ENCODE measurements around the gene PNPLA1.

Gene PNPLA1, protein sequence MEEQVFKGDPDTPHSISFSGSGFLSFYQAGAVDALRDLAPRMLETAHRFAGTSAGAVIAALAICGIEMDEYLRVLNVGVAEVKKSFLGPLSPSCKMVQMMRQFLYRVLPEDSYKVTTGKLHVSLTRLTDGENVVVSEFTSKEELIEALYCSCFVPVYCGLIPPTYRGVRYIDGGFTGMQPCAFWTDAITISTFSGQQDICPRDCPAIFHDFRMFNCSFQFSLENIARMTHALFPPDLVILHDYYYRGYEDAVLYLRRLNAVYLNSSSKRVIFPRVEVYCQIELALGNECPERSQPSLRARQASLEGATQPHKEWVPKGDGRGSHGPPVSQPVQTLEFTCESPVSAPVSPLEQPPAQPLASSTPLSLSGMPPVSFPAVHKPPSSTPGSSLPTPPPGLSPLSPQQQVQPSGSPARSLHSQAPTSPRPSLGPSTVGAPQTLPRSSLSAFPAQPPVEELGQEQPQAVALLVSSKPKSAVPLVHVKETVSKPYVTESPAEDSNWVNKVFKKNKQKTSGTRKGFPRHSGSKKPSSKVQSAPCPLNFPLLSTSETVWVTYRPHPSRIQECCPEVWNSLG

DNA sequence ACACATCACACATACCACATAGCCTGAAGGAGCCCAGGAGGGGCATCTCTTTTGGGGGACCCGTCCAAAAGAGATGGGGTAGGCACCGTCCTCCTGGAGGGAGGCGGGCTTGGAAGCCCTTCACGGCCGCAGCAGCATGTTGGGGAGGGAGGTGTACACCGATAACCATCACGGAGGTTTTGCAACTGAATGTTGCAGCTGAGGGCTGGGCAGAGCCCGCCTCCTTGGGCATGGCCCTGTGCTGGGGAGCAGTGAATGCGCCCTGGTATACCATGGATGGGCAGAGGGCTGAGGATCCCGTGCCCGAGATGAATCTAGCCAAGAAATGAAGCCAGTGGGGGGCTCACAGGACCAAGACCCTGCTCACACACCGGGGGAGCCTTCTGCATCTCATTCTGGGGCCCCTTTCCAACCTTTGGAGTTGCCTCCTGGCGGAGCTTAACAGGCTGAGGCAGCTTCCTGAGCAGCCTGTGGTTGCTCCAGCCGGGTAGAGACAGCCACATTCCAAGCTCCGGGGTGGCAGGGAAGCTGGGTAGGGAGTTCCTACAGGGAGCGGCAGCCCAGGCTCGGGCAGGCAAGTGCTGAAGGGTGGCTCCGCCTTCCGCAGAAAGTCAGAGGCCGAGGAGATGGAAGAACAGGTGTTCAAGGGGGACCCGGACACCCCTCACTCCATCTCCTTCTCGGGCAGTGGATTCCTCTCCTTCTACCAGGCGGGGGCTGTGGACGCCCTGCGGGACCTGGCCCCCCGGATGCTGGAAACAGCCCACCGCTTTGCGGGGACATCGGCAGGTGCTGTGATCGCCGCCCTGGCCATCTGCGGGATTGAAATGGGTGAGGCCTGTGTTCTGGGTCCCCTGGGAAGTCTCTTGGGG lies at the start of gene PNPLA1:
Gene PNPLA1 (plus strand): TSS at position 227 of the 872 bp plus-strand sequence. CDS start 400 bp downstream, at position 627.
- no peak within 1 kb of the TSS for H3K27ac ChIP-seq (ENCODE audit: low read depth, low read length)
- no peak within 1 kb of the TSS for H3K4me3 ChIP-seq (ENCODE audit: low read depth in 1 of 2, low read length in 2 of 2)
- H3K27me3 ChIP-seq (ENCODE audit: control insufficient read depth in 1 of 2, insufficient read depth in 2 of 2, low read length in 2 of 2) = peaks cover 0 to 8% of the 10 kb centered on the region in 2 donors
- H3K4me1 ChIP-seq (ENCODE audit: control insufficient read depth in 1 of 2, insufficient read depth in 2 of 2, low read length in 2 of 2) = peaks cover 0 to 7% of the 10 kb centered on the region in 2 donors
- H3K9me3 ChIP-seq (ENCODE audit: control insufficient read depth in 1 of 2, low read length in 2 of 2) = peaks cover 0 to 10% of the 10 kb centered on the region in 2 donors
- no peaks in the 10 kb centered on the region for H3K36me3 ChIP-seq (ENCODE audit: control insufficient read depth in 1 of 2, insufficient read depth in 2 of 2, low read length in 2 of 2)
- H3K9ac ChIP-seq (ENCODE audit: low read depth in 1 of 2, low read length in 2 of 2) = no peak within 1 kb of the TSS

DNA sequence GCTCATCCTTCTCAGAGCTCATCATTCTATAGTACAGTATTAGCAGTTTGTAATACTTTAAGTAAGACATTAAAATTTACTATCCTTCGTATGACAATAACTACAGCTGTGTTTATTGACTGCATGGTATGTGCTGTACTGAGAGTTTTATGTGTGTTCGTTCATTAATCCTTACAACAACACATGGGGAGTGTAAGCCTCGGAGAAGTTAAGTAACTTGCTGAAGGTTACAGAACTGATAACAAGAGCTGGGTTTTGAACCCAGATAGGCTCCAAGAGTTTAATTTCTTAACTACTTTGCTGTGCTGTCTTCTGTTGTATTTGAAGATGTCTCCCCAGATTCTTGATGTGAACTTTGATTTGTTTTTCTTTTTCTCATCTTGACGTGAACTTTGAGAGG lies 49.6 kb upstream of the PNPLA1 start:
- peaks cover 48 to 75% of the 10 kb centered on the region in 2 donors for H3K36me3 ChIP-seq (ENCODE audit: control insufficient read depth in 1 of 2, insufficient read depth in 2 of 2, low read length in 2 of 2)
- H3K27ac ChIP-seq (ENCODE audit: low read depth, low read length) = no peak overlapping the region
- H3K27me3 ChIP-seq (ENCODE audit: control insufficient read depth in 1 of 2, insufficient read depth in 2 of 2, low read length in 2 of 2) = no peaks in the 10 kb centered on the region
- no peak overlapping the region for H3K9ac ChIP-seq (ENCODE audit: low read depth in 1 of 2, low read length in 2 of 2)
- H3K4me1 ChIP-seq (ENCODE audit: control insufficient read depth in 1 of 2, insufficient read depth in 2 of 2, low read length in 2 of 2) = peaks cover 29 to 34% of the 10 kb centered on the region in 2 donors
- H3K9me3 ChIP-seq (ENCODE audit: control insufficient read depth in 1 of 2, low read length in 2 of 2) = no peaks in the 10 kb centered on the region
- H3K4me3 ChIP-seq (ENCODE audit: low read depth in 1 of 2, low read length in 2 of 2) = no peak overlapping the region

DNA sequence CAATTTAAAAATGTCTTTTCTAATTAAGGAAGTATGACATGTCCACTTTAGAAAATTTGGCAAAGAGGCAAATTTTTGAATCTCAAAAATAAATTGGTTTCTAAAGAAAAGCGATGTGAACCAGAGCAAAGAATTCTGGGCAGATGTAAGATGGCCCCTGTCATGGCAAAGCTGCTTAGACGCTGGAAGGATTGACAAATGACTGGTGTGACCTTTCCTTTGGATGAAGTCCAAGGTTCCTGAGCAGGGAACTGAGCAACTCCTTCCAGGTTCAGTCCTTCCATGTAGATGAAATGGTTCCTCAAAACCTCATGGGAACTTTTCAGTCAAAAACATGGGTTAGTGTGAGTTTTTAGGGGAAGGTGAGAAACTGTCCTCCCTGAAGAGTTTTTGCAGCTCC lies 48.2 kb upstream of the PNPLA1 start:
- H3K27me3 ChIP-seq (ENCODE audit: control insufficient read depth in 1 of 2, insufficient read depth in 2 of 2, low read length in 2 of 2) = no peaks in the 10 kb centered on the region
- H3K9ac ChIP-seq (ENCODE audit: low read depth in 1 of 2, low read length in 2 of 2) = no peak overlapping the region
- peaks cover 38 to 65% of the 10 kb centered on the region in 2 donors for H3K36me3 ChIP-seq (ENCODE audit: control insufficient read depth in 1 of 2, insufficient read depth in 2 of 2, low read length in 2 of 2)
- H3K9me3 ChIP-seq (ENCODE audit: control insufficient read depth in 1 of 2, low read length in 2 of 2) = no peaks in the 10 kb centered on the region
- H3K4me3 ChIP-seq (ENCODE audit: low read depth in 1 of 2, low read length in 2 of 2) = no peak overlapping the region
- H3K4me1 ChIP-seq (ENCODE audit: control insufficient read depth in 1 of 2, insufficient read depth in 2 of 2, low read length in 2 of 2) = peaks cover 25 to 32% of the 10 kb centered on the region in 2 donors
- no peak overlapping the region for H3K27ac ChIP-seq (ENCODE audit: low read depth, low read length)

DNA sequence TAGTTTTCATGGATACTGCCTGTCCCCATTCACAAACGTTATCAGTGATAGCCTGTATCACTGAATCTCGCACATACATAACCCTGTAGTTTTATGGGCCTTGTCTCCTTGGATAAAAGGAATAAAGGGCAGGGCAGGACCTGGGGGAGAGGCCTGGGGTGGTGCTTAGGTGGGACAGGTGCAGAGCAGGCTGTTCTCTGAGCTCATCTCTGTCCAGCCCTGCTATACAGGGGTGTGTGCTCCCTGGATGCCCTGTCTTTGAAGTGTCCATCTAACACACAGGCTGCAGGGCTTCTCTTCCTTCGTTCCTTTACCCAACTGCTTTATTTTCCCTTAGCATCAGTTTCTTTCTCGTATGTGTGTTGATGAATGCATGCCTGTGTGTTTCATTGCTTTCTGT lies 46.9 kb upstream of the PNPLA1 start:
- Histone ChIP-seq H3K27ac (ENCODE audit: low read depth, low read length) (no peak overlapping the region), H3K9ac (ENCODE audit: low read depth in 1 of 2, low read length in 2 of 2) (no peak overlapping the region), H3K36me3 (ENCODE audit: control insufficient read depth in 1 of 2, insufficient read depth in 2 of 2, low read length in 2 of 2) (peaks cover 31 to 56% of the 10 kb centered on the region in 2 donors), H3K9me3 (ENCODE audit: control insufficient read depth in 1 of 2, low read length in 2 of 2) (no peaks in the 10 kb centered on the region), H3K4me3 (ENCODE audit: low read depth in 1 of 2, low read length in 2 of 2) (no peak overlapping the region), H3K27me3 (ENCODE audit: control insufficient read depth in 1 of 2, insufficient read depth in 2 of 2, low read length in 2 of 2) (no peaks in the 10 kb centered on the region), H3K4me1 (ENCODE audit: control insufficient read depth in 1 of 2, insufficient read depth in 2 of 2, low read length in 2 of 2) (peaks cover 21 to 32% of the 10 kb centered on the region in 2 donors)

DNA sequence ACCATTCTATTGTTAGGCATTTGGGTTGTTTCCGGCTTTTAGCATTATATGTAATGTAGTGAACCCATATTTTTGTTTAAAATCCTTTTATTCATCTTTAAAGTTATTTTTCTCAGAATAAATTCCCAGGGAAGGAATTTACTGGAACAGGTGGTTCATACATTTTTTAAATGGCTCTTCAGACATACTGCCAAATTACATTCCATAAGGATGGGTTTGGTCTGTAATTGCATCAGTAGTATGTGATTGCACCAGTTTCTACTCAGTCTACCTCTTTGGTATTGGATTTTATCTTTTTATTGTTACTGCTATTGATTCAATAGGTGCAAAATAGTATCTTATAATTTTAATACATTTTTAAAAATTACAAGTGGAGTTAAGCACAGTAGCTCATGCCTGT lies 46.2 kb upstream of the PNPLA1 start:
- Histone ChIP-seq H3K9ac (ENCODE audit: low read depth in 1 of 2, low read length in 2 of 2) (no peak overlapping the region), H3K27me3 (ENCODE audit: control insufficient read depth in 1 of 2, insufficient read depth in 2 of 2, low read length in 2 of 2) (no peaks in the 10 kb centered on the region), H3K36me3 (ENCODE audit: control insufficient read depth in 1 of 2, insufficient read depth in 2 of 2, low read length in 2 of 2) (peaks cover 30 to 59% of the 10 kb centered on the region in 2 donors), H3K9me3 (ENCODE audit: control insufficient read depth in 1 of 2, low read length in 2 of 2) (no peaks in the 10 kb centered on the region), H3K4me3 (ENCODE audit: low read depth in 1 of 2, low read length in 2 of 2) (no peak overlapping the region), H3K27ac (ENCODE audit: low read depth, low read length) (no peak overlapping the region), H3K4me1 (ENCODE audit: control insufficient read depth in 1 of 2, insufficient read depth in 2 of 2, low read length in 2 of 2) (peaks cover 24 to 36% of the 10 kb centered on the region in 2 donors)

DNA sequence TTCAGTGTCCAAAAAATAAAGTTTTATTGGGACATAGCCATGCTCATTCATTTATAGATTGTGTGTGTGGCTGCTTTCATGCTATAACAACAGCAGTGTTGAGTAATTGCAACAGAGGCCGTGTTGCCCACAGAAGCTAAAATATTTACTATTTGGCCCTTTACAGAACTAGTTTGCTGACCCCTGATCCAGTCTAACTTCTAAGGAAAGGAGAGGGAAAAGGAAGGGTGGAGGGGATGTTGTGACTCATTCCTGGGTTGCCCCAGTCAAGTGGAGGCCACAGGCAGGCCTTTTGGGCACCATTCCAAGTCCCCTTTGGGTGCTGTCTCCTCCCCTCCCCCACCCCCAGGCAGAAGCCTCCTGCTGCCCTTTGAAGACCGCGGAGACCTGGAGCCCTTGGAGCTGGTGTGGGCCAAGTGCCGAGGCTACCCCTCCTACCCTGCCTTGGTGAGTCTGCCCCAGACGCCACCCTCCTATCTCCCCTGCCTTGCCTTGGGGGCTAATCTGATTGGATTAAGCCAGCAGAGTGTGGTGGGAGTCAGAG lies 44.9 kb upstream of the PNPLA1 start:
- no peak overlapping the region for H3K27ac ChIP-seq (ENCODE audit: low read depth, low read length)
- H3K27me3 ChIP-seq (ENCODE audit: control insufficient read depth in 1 of 2, insufficient read depth in 2 of 2, low read length in 2 of 2) = no peaks in the 10 kb centered on the region
- H3K9me3 ChIP-seq (ENCODE audit: control insufficient read depth in 1 of 2, low read length in 2 of 2) = no peaks in the 10 kb centered on the region
- peaks cover 16 to 31% of the 10 kb centered on the region in 2 donors for H3K4me1 ChIP-seq (ENCODE audit: control insufficient read depth in 1 of 2, insufficient read depth in 2 of 2, low read length in 2 of 2)
- peaks cover 23 to 59% of the 10 kb centered on the region in 2 donors for H3K36me3 ChIP-seq (ENCODE audit: control insufficient read depth in 1 of 2, insufficient read depth in 2 of 2, low read length in 2 of 2)
- H3K9ac ChIP-seq (ENCODE audit: low read depth in 1 of 2, low read length in 2 of 2) = no peak overlapping the region
- H3K4me3 ChIP-seq (ENCODE audit: low read depth in 1 of 2, low read length in 2 of 2) = no peak overlapping the region

DNA sequence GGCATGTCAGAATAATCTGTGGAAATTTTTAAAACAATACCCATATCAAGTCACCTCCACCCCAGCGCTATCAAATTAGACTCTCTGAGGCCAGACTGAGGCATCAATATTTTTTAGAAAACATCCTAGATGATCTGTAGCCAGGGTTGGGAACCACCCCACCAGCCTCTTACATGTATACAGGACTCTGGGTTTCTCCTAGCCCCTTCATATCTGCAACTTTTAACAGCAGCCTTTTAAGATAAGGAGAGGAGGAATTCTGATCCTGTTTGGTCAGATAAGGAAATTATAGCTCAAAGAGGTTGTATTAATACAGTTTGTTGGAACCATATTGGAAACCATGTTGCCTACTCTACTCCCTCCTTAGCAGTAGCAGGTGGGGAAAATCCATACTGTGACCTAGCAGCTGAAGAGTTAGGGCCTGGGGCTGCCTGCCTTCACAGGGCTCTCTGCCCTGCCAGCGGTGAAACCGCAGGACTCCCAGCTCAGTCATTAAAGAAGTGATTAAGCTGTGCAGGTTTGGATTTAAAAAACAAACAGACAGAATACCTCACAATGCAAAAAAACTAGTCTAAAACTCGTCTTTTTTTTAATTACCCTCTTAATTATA lies 43.3 kb upstream of the PNPLA1 start:
- Histone ChIP-seq H3K9ac (ENCODE audit: low read depth in 1 of 2, low read length in 2 of 2) (no peak overlapping the region), H3K27me3 (ENCODE audit: control insufficient read depth in 1 of 2, insufficient read depth in 2 of 2, low read length in 2 of 2) (no peaks in the 10 kb centered on the region)

DNA sequence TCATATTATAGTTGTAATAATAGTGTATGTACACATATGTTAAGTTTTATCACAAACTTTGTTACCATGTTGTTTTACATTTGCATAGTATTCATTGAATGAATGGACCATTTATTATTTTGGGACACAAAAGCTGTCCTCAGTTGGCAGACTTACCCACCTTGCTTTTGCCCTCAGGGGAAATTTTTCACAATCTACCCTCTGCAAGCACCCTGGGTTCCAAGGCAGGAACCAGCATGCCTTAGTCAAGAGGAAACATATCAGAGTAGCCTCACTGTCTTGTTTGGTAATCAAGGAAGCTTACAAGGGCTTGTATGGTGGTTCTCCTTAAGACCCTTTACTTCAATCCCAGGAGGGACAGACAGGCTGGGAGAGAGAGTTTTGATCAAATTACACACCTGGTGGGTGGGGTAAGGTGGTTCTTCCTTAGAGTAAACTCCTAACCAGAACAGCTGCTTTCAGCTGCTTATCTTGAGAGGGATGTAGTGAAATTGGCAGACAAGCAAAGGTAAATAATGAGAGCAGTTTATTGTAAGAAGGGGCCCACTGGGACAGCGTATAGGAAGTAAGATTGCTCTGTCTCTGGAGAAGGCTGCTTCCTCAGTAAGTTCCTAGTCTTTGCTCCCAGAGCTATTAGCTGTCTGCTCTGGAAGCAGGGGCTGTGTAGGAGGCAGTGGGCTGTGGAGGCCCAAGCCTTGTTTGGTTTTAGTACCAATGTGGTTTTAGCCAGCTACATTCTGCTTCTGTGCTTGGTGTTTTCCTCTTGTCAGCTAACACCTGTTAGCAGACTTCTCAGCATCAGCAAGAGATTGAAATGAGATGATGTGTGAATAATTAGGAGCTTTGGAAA lies 42.3 kb upstream of the PNPLA1 start:
- Histone ChIP-seq H3K9ac (ENCODE audit: low read depth in 1 of 2, low read length in 2 of 2) (no peak overlapping the region), H3K4me3 (ENCODE audit: low read depth in 1 of 2, low read length in 2 of 2) (no peak overlapping the region), H3K36me3 (ENCODE audit: control insufficient read depth in 1 of 2, insufficient read depth in 2 of 2, low read length in 2 of 2) (peaks cover 16 to 63% of the 10 kb centered on the region in 2 donors), H3K4me1 (ENCODE audit: control insufficient read depth in 1 of 2, insufficient read depth in 2 of 2, low read length in 2 of 2) (peaks cover 11 to 24% of the 10 kb centered on the region in 2 donors), H3K9me3 (ENCODE audit: control insufficient read depth in 1 of 2, low read length in 2 of 2) (no peaks in the 10 kb centered on the region), H3K27me3 (ENCODE audit: control insufficient read depth in 1 of 2, insufficient read depth in 2 of 2, low read length in 2 of 2) (no peaks in the 10 kb centered on the region), H3K27ac (ENCODE audit: low read depth, low read length) (no peak overlapping the region)

More for the DNA sequence above, 43.3 kb upstream of the PNPLA1 start:
- Histone ChIP-seq H3K4me1 (ENCODE audit: control insufficient read depth in 1 of 2, insufficient read depth in 2 of 2, low read length in 2 of 2) (peaks cover 11 to 24% of the 10 kb centered on the region in 2 donors), H3K27ac (ENCODE audit: low read depth, low read length) (no peak overlapping the region), H3K36me3 (ENCODE audit: control insufficient read depth in 1 of 2, insufficient read depth in 2 of 2, low read length in 2 of 2) (peaks cover 26 to 72% of the 10 kb centered on the region in 2 donors), H3K9me3 (ENCODE audit: control insufficient read depth in 1 of 2, low read length in 2 of 2) (no peaks in the 10 kb centered on the region), H3K4me3 (ENCODE audit: low read depth in 1 of 2, low read length in 2 of 2) (no peak overlapping the region)

DNA sequence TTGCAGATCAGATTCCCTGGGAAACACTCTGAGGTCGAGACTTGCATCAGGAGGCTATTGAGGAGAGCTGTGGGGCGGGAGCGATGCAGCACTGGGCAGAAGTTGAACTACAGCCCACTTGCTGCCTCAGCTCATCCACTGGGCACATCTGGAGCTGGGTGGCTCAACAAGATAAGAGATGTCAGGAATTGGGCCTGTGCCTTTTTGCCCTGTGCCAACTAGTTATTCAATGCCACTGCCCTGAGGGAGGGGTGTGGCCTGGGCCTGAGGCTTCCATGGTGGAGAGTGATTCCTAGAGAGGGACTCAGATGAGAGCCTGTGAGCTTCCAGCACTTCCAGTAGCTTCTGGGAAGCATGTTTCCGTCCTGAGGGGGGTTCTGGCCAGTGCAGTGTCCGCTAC lies 40.6 kb upstream of the PNPLA1 start:
- peaks cover 16 to 64% of the 10 kb centered on the region in 2 donors for H3K36me3 ChIP-seq (ENCODE audit: control insufficient read depth in 1 of 2, insufficient read depth in 2 of 2, low read length in 2 of 2)
- H3K4me1 ChIP-seq (ENCODE audit: control insufficient read depth in 1 of 2, insufficient read depth in 2 of 2, low read length in 2 of 2) = peaks cover 11 to 24% of the 10 kb centered on the region in 2 donors
- H3K27me3 ChIP-seq (ENCODE audit: control insufficient read depth in 1 of 2, insufficient read depth in 2 of 2, low read length in 2 of 2) = no peaks in the 10 kb centered on the region
- H3K9me3 ChIP-seq (ENCODE audit: control insufficient read depth in 1 of 2, low read length in 2 of 2) = no peaks in the 10 kb centered on the region
- H3K9ac ChIP-seq (ENCODE audit: low read depth in 1 of 2, low read length in 2 of 2) = no peak overlapping the region
- H3K27ac ChIP-seq (ENCODE audit: low read depth, low read length) = no peak overlapping the region
- H3K4me3 ChIP-seq (ENCODE audit: low read depth in 1 of 2, low read length in 2 of 2) = no peak overlapping the region
